NCI-H1436 (cell line): ENCODE results near the gene HCRTR2.
"Not testable (repeated sequence)": the region's sequence is repeated elsewhere in the genome, so short reads cannot be mapped to it uniquely, and the experiment has no call there.

Source experiments
- DNase-seq: peaks from one replicate; lab custom pipeline; 2025; lab: John Stamatoyannopoulos, UW

The HCRTR2 gene

DNA sequence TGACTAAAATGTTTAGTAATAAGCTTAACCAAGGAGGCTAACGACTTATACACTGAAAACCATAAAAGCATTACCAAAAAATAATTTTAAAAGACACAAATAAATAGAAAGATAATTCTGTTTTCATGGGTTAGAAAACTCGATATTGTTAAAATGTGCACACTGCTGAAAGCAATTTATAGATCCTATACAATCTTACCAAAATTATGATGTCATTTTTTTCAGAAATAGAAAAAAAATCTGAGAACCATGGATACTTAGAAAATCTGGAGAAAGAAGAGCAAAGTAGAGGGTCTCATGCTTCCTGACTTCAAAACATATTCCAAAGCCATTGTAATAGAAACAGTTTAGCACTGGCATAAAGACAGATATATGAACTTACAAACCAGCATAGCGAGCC, 46.6 kb downstream of the HCRTR2 start:
- no peak for DNase-seq

DNA sequence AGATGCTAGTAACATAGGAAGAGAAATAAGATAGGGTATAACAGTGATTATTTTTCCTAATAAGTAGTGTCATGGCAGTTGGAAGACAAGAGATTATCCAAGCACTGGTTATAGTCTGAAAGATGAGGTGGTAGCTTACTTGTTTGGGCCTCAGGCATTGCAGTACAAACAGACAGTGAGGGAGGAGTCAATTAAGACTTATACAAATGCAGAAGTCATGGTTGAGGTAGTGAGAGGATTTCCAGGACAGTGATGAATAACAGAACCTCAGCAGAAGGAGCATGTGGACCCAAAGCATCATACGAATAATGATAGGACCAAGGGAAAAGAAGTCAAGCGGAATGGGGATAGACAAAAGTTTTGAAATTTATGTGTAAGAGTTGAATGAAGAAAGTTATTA, 53.5 kb downstream of the HCRTR2 start:
- no peak for DNase-seq

DNA sequence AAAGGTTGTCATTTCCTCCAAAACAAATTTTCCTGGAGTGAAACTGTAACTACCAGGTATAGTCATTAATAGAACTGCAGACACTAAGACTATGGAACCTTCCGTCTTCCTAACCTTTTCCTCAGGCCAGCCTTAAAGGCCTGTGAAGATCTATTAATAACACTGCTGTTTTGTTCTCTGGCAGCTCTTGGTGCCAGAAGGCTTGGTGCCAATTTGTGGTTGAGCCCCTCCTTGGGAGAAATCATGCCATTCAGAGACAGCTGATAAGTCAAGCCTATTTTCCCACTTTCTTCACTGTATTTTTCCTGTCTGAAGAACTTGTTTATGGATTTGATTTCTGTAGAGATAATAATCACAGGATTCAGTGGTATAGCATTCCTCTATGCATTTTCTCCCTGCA, 64.8 kb downstream of the HCRTR2 start:
- DNase-seq: no peak

DNA sequence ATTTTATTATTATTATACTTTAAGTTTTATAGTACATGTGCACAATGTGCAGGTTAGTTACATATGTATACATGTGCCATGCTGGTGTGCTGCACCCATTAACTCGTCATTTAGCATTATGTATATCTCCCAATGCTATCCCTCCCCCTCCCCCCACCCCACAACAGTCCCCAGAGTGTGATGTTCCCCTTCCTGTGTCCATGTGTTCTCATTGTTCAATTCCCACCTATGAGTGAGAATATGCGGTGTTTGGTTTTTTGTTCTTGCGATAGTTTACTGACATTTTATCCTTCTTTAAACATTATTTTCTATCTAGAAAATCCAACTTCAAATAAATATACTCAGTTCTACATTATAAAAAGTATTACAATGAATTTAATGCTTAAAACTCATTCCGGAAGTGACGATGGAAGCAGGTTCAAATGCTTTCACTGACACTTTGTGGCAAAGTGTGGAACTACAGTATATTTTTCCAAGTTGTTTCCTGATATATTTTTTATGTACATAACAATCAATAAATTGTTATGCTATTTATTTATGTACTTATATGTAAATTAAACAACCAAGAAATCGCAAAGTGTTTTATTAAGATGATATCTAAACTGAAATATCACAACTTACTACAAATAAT, 66.8 kb downstream of the HCRTR2 start:
- not testable (repeated sequence) for DNase-seq

DNA sequence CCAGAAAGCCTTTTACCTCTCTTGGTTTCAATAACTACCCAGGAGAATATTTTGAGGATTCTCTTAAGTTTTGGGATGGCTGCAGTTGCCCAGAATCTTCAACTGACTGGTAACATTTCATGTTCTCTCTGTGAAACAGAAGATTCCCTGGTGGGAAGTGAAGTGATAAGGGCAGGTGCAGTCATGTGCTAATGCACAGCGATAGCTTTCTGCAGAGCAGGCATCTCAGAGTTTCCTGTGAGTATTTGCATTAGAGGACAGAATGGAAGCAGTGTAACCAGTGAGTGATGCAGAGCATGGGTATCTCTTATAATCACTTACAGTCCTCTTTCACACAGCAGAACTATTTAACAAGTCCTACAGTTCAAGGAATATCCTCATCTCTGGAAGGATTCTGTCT, 76.1 kb downstream of the HCRTR2 start:
- no peak for DNase-seq

DNA sequence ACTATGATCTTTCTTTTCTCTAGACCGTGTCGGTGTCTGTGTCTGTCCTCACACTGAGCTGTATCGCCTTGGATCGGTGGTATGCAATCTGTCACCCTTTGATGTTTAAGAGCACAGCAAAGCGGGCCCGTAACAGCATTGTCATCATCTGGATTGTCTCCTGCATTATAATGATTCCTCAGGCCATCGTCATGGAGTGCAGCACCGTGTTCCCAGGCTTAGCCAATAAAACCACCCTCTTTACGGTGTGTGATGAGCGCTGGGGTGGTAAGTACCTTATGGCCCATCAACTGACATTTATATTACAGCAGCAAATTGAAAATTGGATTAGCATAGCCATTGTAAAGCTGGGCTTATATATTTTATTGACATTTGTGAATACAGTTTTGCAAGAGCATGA, 80.8 kb downstream of the HCRTR2 start:
- DNase-seq: no peak

DNA sequence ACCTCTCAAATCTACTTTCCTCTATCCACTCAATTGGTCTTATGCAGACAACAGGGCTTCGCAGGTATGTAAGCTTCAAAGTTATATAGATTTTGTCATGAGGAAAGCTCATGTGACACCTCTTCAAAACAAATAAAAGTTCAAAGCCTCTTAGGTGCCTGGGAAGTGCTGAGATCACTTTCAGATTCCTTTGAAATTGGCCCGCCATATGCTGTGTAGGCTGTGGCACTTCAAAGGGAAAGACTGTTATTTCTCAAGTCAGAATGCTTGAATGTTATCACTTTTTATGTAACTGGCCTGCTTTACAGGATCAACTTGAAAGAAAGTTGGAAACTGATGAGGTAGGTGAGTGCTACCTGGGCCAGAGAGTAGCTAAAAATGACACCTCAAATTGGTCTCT, 85.9 kb downstream of the HCRTR2 start:
- DNase-seq: no peak

DNA sequence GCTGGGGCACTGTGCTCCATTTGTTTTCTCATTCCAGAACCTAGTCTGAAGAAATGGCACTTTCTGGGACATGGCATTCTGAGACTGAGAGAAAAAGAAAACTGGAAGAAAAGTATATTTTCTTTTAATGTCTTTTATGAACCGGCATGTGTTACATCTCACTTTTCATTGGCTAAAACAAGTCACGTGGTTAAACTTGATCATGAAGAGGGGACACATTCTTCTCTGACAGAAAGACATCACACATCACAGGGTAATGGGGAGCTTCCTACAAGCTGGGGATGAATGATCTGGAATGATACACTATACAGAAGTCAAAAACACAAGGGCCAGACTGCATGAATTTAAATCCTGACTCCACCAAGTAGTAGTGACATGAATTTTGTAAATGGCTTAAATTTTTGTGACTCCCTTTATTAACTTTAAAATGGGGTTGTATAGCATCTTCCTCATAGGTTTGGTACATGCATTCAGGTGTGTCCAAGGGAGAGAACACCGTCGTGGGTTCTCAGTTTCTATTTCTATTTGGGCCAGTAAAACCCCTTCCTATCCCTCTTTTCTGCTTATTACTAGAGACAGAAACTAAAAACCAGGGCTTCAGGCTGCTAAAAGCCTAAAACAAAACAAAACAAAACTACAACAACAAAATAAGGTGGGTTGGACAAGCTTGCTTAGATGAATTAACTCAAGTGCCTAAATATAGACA, 91.2 kb downstream of the HCRTR2 start:
- no peak for DNase-seq

DNA sequence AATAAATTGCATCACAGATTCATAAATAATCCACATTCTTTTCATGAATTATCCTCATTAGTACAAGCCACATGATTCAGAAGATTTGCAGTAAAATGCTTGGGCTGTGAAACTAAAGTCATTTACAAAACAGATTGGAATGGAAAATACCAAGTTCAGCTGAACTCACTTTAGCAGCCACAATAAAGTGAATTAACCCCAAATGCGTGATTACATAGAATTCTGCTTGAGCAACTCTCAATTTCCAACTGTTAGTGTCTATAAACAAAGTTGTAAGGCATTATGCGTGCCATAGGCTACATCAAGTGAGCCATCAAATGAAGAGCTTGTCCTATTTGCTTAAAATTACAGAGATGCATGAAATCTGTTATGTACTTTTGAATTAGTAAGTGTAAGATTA, 92.6 kb downstream of the HCRTR2 start:
- no peak for DNase-seq

DNA sequence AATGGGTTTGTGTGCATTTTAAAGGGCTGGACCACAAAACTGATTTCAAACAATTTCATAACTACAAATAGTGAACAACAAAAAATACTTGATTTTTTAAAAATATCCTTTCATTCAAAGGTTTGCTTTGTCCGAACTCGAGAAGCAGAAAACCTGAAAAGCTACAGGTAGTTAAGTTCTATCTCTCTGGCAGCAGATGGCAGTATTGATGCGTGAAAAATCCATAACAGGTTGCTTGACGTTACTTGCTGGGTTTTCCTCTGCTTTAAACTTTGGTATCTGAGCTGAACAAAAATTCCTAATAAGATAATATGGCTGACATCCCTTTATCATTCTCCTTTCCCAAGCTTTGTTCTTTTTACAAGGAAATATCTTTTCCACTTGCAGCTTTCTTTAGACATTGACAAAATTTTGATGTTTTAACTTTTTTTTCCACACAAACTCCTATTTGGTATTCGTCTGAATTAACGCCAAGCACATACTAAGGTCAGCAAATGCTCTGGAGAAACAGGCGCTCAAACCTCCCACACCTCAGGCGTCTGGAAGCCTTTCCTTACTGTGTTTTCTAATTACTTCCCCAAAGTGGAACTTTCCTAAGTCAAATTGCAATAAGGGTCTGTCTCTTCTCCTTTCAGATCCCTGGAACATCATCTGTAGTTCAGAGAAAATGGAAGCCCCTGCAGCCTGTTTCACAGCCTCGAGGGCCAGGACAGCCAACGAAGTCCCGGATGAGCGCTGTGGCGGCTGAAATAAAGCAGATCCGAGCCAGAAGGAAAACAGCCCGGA, 102.6 kb downstream of the HCRTR2 start:
- DNase-seq: peak; percentile 5

DNA sequence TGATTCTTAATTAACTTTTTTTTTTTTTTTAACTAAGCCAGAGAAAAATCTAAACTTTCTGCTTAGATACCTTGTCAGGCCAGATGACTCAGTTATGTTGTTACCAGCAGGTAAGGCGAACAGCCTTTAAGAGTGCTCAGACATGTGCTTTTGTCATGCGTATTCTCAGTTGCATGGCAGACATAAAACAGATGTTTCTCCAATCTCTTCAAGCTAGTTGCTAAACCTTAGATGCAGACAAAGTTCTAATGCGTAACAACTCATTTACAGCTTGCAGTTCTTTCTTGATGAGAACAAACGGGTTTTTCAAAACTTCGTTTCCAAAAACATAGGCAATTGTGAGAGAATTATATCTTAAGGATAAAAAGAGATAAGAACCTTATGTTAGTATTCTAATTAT, 103.3 kb downstream of the HCRTR2 start:
- no peak for DNase-seq

DNA sequence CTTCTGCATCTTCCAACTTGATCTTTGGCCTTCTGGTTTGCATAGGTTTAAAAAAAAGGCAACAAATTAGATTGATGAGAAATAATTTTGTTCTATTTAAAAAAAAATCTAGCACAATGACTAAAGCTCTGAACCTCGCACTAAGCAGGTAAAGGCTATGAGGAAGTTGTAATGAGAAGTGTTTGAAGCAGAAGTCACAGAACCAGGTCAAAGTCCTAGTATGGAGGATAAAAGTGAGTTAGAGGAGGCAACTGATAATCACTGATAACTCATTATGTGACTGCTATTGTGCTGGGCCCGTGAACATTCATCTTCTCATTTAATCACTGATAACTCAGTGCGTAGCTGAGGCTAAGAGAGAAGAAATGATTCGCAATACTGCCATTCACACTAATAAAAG, 106.9 kb downstream of the HCRTR2 start:
- DNase-seq: no peak

DNA sequence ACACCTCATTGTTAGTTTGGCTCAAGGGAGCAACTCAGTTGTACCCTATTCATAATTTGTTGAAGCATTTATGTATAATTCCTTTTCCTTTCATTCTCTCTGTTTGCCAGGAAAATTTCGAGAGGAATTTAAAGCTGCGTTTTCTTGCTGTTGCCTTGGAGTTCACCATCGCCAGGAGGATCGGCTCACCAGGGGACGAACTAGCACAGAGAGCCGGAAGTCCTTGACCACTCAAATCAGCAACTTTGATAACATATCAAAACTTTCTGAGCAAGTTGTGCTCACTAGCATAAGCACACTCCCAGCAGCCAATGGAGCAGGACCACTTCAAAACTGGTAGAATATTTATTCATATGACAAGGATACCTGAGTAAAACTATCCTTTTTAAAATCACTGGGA, 107.8 kb downstream of the HCRTR2 start:
- DNase-seq: no peak

DNA sequence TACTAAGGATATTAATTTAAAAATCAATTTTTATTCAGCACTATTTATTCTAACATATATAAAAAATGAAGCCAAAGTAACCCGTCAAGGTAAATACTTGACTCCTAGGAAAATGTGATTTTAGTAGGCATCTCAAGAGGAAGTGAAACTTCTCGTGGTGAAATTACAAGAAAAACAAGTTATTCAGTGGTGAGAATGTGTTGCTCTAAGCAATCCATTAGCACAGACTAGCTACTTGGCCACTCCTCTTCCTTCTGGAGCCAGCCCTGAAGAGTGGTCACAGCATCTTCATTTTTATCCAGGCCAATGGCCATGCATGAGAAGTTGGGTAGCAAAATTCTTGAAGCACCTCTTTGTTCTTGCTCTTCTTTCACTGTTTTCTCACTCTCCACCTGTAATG, 112.5 kb downstream of the HCRTR2 start:
- no peak for DNase-seq

DNA sequence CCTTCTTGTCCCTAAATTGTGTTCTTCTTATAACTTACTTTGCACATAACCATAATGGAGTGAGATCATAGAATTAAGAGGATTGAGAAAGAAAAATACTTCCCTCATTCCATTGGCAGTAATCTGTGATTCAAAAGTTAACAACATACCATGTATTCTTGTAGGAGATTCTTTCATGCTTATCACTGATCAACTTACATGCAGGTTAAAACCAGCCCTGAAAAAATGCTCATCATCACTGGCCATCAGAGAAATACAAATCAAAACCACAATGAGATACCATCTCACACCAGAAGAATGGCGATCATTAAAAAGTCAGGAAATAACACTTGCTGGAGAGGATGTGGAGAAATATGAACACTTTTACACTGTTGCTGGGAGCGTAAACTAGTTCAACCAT, 116.4 kb downstream of the HCRTR2 start:
- no peak for DNase-seq

DNA sequence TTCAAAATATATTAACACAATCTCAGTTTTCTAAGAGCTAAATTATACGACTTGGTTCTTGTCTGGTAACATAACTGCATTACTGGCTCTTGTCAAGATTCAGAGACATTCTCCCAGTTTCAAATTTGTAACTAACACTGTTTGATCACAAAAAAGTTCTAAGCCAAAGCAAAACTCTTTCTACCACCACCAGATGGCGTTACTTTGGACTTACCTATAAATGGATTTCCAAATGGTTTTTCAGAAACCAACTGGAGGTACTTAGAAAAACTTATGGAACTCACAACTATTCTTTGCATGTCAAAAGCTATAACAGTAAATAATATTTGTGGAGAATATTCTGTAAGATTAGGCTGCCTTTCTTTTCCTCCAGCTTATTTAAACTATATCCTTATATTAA, 118.8 kb downstream of the HCRTR2 start:
- DNase-seq: no peak

DNA sequence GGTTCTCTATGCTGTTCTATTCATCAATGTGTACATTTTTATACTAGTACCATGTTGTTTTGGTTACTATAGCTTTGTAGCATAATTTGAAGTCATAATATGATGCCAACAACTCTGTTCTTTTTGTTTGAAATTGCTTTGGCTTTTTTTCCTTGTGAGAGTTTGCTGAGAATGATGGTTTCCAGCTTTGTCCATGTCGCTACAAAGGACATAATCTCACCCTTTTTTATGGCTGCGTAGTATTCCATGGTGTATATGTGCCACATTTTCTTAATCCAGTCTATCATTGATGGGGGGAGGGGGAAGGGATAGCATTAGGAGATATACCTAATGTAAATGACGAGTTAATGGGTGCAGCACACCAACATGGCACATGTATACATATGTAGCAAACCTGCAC, 122.9 kb downstream of the HCRTR2 start:
- not testable (repeated sequence) for DNase-seq

DNA sequence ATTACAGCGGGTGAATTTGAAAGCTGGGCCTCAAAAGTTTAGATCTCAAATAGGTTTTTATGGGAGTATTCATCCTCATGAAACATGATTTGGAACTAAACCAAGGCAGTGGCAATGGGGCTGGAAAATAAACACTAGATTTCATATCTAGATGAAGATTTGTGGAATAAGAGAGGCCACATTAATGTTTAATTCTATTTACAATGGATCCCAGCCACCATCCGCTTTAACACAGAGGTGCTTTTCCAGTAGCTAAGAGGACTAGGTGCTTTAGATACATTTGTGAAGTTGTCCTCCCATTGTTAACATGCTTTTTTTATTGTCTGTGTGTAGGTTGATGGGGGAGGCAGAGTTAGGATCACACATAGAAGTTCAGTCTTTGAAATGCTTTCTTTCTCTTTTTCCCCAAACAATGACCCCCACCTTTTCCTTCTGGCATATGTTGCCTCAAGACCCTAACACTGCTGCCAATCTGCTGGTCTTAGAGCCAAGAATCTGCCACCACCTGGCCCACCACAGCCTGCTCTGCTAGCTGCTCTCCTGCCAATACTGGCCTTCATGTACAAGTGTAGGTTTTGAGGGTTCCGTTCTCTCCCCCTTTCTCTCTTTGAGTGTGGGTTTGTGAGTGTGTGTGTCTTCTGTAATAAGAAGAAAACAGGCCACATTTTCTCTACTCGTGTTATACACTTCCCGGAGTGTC, 125.1 kb downstream of the HCRTR2 start:
- DNase-seq: no peak

DNA sequence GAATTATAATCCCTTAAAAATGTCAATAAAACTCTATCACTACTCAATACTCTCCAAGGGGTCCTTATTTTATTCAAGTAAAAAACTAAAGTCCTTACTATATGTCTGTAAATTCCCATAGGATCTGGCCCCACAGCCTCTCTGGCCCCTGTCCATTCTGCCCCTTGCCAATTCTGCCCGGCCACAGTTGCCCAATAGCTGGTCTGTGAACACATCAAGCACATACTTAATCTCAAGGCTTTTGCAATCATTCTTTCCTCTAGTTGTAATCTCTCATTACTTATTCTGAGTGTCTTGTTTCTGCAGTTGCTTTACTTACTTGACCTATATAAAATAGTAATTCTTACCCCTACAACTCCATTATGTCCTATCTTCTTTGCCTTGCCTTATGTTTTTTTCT, 130.4 kb downstream of the HCRTR2 start:
- no peak for DNase-seq

DNA sequence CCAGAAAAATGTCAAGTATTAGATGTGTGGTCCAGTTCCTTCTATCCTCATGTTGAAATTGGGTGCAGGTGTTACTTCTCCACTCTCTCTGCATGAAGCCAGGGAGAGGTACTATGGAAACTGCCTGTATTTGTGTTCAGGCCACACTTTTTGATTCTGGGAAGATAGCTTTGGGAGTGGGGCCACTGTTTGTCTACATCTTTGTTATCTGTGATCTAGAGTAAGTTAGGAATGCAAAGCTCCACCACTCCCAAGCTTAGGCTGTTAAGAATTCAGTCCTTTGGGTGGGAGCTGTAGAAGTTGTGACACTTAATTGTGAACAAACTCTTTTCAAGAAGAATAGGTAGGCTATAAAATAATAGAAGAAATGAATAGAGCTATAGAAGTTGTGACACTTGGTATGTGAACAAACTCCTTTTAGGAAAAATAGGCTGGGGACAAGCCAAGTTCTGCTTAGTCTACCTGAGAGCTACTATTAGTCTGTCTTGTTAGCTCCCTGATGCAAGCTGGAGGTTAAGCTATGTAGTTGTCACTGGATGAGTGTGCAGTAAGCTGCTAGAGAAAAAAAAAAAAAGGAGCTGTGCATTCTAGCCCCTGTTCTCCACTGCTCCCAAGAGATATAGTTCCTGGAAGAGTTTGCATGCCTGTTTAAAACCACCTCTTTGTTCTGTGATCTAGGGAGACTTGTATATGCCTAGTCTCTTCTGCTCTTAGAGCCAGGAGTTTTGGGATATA, 145.8 kb downstream of the HCRTR2 start:
- no peak for DNase-seq

DNA sequence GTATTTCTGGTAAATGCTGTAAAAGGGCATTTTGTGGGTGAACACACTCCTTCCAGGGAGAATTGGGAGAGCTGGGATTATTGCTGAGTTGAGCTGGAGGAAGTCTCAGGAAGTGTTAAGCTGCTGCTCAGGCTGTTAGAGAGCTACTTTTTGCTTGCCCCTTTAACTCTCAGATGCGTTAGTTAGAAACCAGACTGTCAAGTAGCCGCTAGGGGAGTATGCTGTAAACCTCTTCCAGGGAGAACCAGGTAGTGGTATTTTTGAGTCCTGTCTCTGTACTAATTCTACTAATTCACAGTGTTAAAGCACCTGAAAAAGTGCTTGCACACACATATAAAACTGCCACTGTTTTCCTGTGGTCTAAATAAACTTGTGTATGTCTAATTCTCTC, 146.4 kb downstream of the HCRTR2 start:
- no peak for DNase-seq

DNA sequence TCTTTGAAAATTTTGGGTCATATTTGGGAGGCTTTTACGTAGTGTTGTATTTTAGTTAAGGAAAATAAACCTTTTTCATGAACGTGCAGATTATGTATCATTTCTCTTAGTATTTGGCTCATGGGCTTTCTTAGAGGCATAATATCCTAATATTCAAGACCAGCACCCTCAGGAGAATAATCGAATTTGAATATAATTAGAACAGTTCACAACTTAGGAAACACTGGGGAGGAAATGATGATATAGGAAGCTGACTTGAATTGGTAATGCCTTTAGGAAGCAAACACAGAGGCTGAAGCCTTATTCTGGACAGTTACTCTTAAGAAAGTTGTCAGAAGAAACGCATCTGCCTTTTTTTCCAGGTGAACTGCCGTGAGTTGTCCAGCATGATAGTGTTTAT, 152.9 kb downstream of the HCRTR2 start, which contains the start of gene GFRAL:
Gene GFRAL (plus strand): TSS at position 301 of the 400 bp plus-strand sequence. CDS start 86 bp downstream, at position 387.
- no peak for DNase-seq
